HepG2 (cell line): ENCODE data around the gene PHAX. TPM values are rescaled to one million over a fixed set of nuclear protein-coding genes. Genes with fewer than 3 reads are reported as not detected.
A peak's percentile ranks its signal among the peaks of the same experiment; 100 is the strongest.

Source experiments
- CEBPB ChIP-seq: IDR thresholded peaks from 2 replicates; pipeline ENCODE4 v1.6.1; 2011; ENCODE audit warnings: low read depth, low read length, improper control_type of control experiment, borderline replicate concordance
- FOXK1 ChIP-seq: sonication (generic); formaldehyde crosslinking; IDR thresholded peaks from 2 replicates; pipeline ENCODE4 v1.4.0; 2020; ENCODE audit warnings: low read depth, missing genetic modification reagents, borderline replicate concordance
- GFI1 ChIP-seq: sonication (generic); formaldehyde crosslinking; IDR thresholded peaks from 2 replicates; pipeline ENCODE4 v1.5.0; 2020; ENCODE audit warnings: missing genetic modification reagents, mild to moderate bottlenecking, borderline replicate concordance
- HMG20B ChIP-seq: conservative IDR thresholded peaks from 2 replicates; pipeline ENCODE4 v1.6.1; 2016; ENCODE audit warnings: missing genetic modification reagents, missing compliant biosample characterization
- MZF1 ChIP-seq: sonication (generic); formaldehyde crosslinking; IDR thresholded peaks from 2 replicates; pipeline ENCODE4 v1.8.1; 2023; ENCODE audit warnings: mild to moderate bottlenecking, missing genetic modification reagents, borderline replicate concordance
- PPARG ChIP-seq: conservative IDR thresholded peaks from 2 replicates; pipeline ENCODE4 v1.6.1; 2016; ENCODE audit warnings: missing biosample characterization, missing genetic modification reagents
- SALL2 ChIP-seq: sonication (generic); formaldehyde crosslinking; IDR thresholded peaks from 2 replicates; pipeline ENCODE4 v1.8.1; 2023; ENCODE audit warnings: mild to moderate bottlenecking, missing genetic modification reagents, inconsistent platforms
- SOX13 ChIP-seq, 3 experiments: fragments of 450-650 bp in 1 of 3; sonication (generic) in 1 of 3; formaldehyde crosslinking in 1 of 3; IDR thresholded peaks in 2 of 3; conservative IDR thresholded peaks in 1 of 3; 2 replicates each; pipeline versions ENCODE4 v1.5.0 to v1.6.1; 2016 to 2020; ENCODE audit warnings: antibody characterized with exemption in 1 of 3, mild to moderate bottlenecking in 1 of 3, missing compliant biosample characterization in 1 of 3, missing genetic modification reagents in 1 of 3, moderate library complexity in 1 of 3
- SOX6 ChIP-seq, 2 experiments: fragments of 450-650 bp in 1 of 2; sonication (generic) in 1 of 2; formaldehyde crosslinking in 1 of 2; IDR thresholded peaks; 2 replicates each; pipeline versions ENCODE4 v1.4.0 to v1.6.1; 2017 to 2020; ENCODE audit warnings: antibody characterized with exemption in 1 of 2, mild to moderate bottlenecking in 1 of 2, missing genetic modification reagents in 1 of 2
- ZNF256 ChIP-seq: sonication (generic); formaldehyde crosslinking; conservative IDR thresholded peaks from 2 replicates; pipeline ENCODE4 v1.4.0; 2020; ENCODE audit warnings: missing genetic modification reagents
- ZNF569 ChIP-seq: sonication (generic); formaldehyde crosslinking; IDR thresholded peaks from 2 replicates; pipeline ENCODE4 v1.5.0; 2020; ENCODE audit warnings: mild to moderate bottlenecking, missing genetic modification reagents, moderate library complexity, borderline replicate concordance
- ZNF850 ChIP-seq: sonication (generic); formaldehyde crosslinking; conservative IDR thresholded peaks from 2 replicates; pipeline ENCODE4 v1.9.0; 2021; ENCODE audit warnings: mild to moderate bottlenecking, missing genetic modification reagents
- polyA plus RNA-seq, 8 experiments: library from polyadenylated mRNA; depleted of rRNA in 3 of 8; stranded (reverse) in 7 of 8; unstranded in 1 of 8; fragments of >200 nt; fragmentation: Illumina TruSeq in 4 of 8; extraction: Trizol in 4 of 8; gene quantifications; 2 replicates each; pipeline versions ENCODE4 v1.2.1 to v1.2.3, GENCODE V29; 2011 to 2016; ENCODE audit warnings: low read depth in 4 of 8, missing spikeins in 1 of 8, mixed read lengths in 1 of 8; ENCODE audit not compliant: insufficient read depth in 1 of 8
- total RNA-seq, 5 experiments: library from RNA; depleted of rRNA; stranded (reverse); fragments of >200 nt; fragmentation: Illumina TruSeq; extraction: Trizol; gene quantifications; 2 replicates each; pipeline ENCODE4 v1.2.3, GENCODE V29; 2016; ENCODE audit warnings: low read depth in 1 of 5
- TF ChIP-seq, protein P1 (sequence below): IDR thresholded peaks from 2 replicates; pipeline ENCODE4 v1.6.1; 2018; ENCODE audit warnings: missing genetic modification reagents
- TF ChIP-seq, protein P2 (sequence below): sonication (generic); formaldehyde crosslinking; conservative IDR thresholded peaks from 2 replicates; pipeline ENCODE4 v1.5.0; 2020; ENCODE audit warnings: missing genetic modification reagents
- TF ChIP-seq, protein P3 (sequence below): sonication (generic); formaldehyde crosslinking; IDR thresholded peaks from 2 replicates; pipeline ENCODE4 v1.5.0; 2020; ENCODE audit warnings: missing genetic modification reagents
- TF ChIP-seq, protein P4 (sequence below): sonication (generic); formaldehyde crosslinking; IDR thresholded peaks from 2 replicates; pipeline ENCODE4 v1.8.1; 2023; ENCODE audit warnings: mild to moderate bottlenecking, missing genetic modification reagents
- TF ChIP-seq, protein P5 (sequence below): sonication (generic); formaldehyde crosslinking; conservative IDR thresholded peaks from 2 replicates; pipeline ENCODE4 v1.4.0; 2020; ENCODE audit warnings: mild to moderate bottlenecking, missing genetic modification reagents, moderate library complexity

The PHAX gene
- total and polyA plus RNA-seq, 2 of the 13 experiments (the other 11 are each of a cell fraction or from before 2014, with no cell fraction given): 20.0 to 59.7 TPM

DNA sequence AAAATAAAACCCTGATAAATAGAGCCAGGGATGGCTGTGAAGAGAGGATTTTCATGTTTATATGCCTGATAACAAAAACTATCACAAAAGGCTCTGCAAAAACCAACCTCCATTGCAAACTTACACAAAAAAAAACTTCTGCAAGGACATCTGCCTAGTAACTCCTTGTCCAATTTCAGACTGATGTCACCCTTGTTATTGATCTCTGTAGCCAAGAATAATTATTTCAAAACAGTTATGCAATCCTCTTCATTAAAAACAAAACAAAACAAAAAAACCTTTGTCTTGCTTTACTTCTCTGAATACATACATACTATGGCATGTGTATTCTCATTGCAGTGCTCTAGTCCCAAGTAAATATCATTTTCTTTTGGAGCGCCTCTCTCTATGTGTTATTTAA lies 49.7 kb downstream of the PHAX start (continued):
- TF ChIP-seq GFI1 (CRISPR knock-in tag): no peak
- TF ChIP-seq CEBPB: peak; percentile 59; the same call in 1 of the 2 replicates
- TF ChIP-seq, protein P1, sequence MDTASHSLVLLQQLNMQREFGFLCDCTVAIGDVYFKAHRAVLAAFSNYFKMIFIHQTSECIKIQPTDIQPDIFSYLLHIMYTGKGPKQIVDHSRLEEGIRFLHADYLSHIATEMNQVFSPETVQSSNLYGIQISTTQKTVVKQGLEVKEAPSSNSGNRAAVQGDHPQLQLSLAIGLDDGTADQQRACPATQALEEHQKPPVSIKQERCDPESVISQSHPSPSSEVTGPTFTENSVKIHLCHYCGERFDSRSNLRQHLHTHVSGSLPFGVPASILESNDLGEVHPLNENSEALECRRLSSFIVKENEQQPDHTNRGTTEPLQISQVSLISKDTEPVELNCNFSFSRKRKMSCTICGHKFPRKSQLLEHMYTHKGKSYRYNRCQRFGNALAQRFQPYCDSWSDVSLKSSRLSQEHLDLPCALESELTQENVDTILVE: peak; percentile 59; the same call in 1 of the 2 replicates
- TF ChIP-seq, protein P2, sequence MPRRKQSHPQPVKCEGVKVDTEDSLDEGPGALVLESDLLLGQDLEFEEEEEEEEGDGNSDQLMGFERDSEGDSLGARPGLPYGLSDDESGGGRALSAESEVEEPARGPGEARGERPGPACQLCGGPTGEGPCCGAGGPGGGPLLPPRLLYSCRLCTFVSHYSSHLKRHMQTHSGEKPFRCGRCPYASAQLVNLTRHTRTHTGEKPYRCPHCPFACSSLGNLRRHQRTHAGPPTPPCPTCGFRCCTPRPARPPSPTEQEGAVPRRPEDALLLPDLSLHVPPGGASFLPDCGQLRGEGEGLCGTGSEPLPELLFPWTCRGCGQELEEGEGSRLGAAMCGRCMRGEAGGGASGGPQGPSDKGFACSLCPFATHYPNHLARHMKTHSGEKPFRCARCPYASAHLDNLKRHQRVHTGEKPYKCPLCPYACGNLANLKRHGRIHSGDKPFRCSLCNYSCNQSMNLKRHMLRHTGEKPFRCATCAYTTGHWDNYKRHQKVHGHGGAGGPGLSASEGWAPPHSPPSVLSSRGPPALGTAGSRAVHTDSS: no peak
- TF ChIP-seq SALL2 (CRISPR knock-in tag): no peak
- no peak for TF ChIP-seq ZNF569 (CRISPR knock-in tag)
- TF ChIP-seq PPARG (CRISPR knock-in tag): no peak
- TF ChIP-seq, protein P3, sequence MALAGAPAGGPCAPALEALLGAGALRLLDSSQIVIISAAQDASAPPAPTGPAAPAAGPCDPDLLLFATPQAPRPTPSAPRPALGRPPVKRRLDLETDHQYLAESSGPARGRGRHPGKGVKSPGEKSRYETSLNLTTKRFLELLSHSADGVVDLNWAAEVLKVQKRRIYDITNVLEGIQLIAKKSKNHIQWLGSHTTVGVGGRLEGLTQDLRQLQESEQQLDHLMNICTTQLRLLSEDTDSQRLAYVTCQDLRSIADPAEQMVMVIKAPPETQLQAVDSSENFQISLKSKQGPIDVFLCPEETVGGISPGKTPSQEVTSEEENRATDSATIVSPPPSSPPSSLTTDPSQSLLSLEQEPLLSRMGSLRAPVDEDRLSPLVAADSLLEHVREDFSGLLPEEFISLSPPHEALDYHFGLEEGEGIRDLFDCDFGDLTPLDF (CRISPR knock-in tag): no peak
- no peak for TF ChIP-seq HMG20B (CRISPR knock-in tag)
- TF ChIP-seq, protein P4, sequence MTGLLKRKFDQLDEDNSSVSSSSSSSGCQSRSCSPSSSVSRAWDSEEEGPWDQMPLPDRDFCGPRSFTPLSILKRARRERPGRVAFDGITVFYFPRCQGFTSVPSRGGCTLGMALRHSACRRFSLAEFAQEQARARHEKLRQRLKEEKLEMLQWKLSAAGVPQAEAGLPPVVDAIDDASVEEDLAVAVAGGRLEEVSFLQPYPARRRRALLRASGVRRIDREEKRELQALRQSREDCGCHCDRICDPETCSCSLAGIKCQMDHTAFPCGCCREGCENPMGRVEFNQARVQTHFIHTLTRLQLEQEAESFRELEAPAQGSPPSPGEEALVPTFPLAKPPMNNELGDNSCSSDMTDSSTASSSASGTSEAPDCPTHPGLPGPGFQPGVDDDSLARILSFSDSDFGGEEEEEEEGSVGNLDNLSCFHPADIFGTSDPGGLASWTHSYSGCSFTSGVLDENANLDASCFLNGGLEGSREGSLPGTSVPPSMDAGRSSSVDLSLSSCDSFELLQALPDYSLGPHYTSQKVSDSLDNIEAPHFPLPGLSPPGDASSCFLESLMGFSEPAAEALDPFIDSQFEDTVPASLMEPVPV: no peak
- TF ChIP-seq SOX6 (IDR thresholded peaks at IDR 0.05): no peak
- TF ChIP-seq SOX6 (CRISPR knock-in tag; IDR thresholded peaks at IDR 0.05): peak; percentile 72; the same call in 1 of the 2 replicates
- TF ChIP-seq FOXK1 (CRISPR knock-in tag): peak; percentile 23; the same call in 1 of the 2 replicates
- no peak for TF ChIP-seq ZNF850 (CRISPR knock-in tag)
- no peak for TF ChIP-seq SOX13 (IDR thresholded peaks at IDR 0.05)
- peak in 1 of 2 experiments; percentile 76; a peak in 1 of 4 replicates for TF ChIP-seq SOX13 (CRISPR knock-in tag; conservative IDR thresholded peaks at IDR 0.05 in 1 of 2, IDR thresholded peaks at IDR 0.05 in 1 of 2)
- TF ChIP-seq, protein P5, sequence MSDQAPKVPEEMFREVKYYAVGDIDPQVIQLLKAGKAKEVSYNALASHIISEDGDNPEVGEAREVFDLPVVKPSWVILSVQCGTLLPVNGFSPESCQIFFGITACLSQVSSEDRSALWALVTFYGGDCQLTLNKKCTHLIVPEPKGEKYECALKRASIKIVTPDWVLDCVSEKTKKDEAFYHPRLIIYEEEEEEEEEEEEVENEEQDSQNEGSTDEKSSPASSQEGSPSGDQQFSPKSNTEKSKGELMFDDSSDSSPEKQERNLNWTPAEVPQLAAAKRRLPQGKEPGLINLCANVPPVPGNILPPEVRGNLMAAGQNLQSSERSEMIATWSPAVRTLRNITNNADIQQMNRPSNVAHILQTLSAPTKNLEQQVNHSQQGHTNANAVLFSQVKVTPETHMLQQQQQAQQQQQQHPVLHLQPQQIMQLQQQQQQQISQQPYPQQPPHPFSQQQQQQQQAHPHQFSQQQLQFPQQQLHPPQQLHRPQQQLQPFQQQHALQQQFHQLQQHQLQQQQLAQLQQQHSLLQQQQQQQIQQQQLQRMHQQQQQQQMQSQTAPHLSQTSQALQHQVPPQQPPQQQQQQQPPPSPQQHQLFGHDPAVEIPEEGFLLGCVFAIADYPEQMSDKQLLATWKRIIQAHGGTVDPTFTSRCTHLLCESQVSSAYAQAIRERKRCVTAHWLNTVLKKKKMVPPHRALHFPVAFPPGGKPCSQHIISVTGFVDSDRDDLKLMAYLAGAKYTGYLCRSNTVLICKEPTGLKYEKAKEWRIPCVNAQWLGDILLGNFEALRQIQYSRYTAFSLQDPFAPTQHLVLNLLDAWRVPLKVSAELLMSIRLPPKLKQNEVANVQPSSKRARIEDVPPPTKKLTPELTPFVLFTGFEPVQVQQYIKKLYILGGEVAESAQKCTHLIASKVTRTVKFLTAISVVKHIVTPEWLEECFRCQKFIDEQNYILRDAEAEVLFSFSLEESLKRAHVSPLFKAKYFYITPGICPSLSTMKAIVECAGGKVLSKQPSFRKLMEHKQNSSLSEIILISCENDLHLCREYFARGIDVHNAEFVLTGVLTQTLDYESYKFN: peak; percentile 32; the same call in 1 of the 2 replicates
- no peak for TF ChIP-seq ZNF256 (CRISPR knock-in tag)
- TF ChIP-seq MZF1 (CRISPR knock-in tag): no peak
